ENCODE measurements around the gene RAB44.

Gene RAB44

DNA sequence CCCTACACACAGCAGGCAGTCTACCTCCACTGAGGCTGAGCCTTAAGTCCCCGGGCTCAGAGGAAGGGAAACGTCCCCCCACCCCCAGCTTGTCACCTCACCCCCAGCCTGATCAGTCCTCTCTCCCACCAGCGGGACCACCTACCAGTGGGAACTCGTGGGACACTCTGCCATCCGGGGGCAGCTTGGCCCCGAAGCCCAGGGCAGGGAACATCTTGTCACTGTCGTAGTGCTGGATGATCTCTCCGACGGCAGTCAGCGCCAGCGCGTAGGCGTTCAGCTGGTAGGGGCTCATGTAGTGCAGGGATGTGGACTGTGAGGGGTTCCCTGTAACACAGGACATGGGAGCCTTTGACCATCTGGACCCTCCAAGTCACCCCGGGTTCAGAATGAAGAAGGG is 48.6 kb downstream of the RAB44 start:
- H3K4me3 Mint-ChIP-seq: no peak overlapping the region
- peaks cover 50% of the 10 kb centered on the region for H3K4me1 Mint-ChIP-seq
- H3K36me3 Mint-ChIP-seq: peaks cover 55% of the 10 kb centered on the region
- H3K27me3 Mint-ChIP-seq: no peaks in the 10 kb centered on the region
- peak overlapping the region; percentile 74 for H3K27ac Mint-ChIP-seq
- DNase-seq (ENCODE audit: low spot score in 2 of 2): no peak
- no peaks in the 10 kb centered on the region for H3K9me3 Mint-ChIP-seq
- no peak for ATAC-seq (ENCODE audit: low read depth)

DNA sequence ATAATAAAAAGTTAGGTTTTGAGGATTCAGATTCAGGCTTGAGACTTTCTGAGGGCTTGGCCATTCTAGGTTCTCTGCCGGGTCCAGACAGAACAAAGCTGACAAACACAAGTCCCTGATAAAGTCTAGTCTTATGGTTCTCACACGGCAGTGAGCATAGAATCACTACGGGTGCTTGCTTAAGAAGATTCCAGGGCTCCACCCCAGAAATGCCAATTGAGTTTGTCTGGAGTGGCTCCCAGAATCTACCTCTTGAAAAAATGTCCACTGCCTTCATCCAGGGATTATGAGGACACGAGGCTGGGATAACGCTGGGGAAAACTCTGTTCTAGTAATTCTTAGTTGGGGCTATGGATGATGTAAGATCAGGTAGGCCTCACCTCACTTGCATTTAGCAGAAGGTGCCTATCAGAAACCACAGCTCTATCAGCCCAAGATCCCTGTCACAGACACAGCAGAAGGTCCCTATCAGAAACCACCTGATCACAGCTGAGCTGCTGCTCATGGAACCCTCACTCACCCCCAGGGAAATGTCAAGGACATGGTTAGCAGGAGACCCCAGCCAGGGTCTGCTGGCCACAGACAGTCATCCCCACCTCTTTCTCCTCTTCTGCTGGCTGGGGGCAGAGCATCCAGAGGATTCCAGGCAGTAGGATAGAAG is 52.3 kb downstream of the RAB44 start:
- Mint-ChIP-seq H3K27me3 (no peaks in the 10 kb centered on the region), H3K4me3 (peak overlapping the region; percentile 47), H3K27ac (no peak overlapping the region), H3K36me3 (peaks cover 50% of the 10 kb centered on the region), H3K4me1 (peaks cover 51% of the 10 kb centered on the region), H3K9me3 (no peaks in the 10 kb centered on the region)
- DNase-seq (ENCODE audit: low spot score in 2 of 2) (no peak), ATAC-seq (ENCODE audit: low read depth) (no peak)

- DNase-seq (ENCODE audit: low spot score in 2 of 2) (no peak), ATAC-seq (ENCODE audit: low read depth) (no peak)
- Mint-ChIP-seq H3K4me3 (peak overlapping the region; percentile 54), H3K27me3 (no peaks in the 10 kb centered on the region), H3K27ac (peak overlapping the region; percentile 96), H3K36me3 (peaks cover 53% of the 10 kb centered on the region), H3K9me3 (no peaks in the 10 kb centered on the region), H3K4me1 (peaks cover 55% of the 10 kb centered on the region)
Observed at GRCh38 chr6:36751091-36751490, 53.5 kb downstream of the RAB44 start.

GRCh38 chr6:36751833-36752186 is 54.2 kb downstream of the RAB44 start:
- H3K27ac Mint-ChIP-seq: peak overlapping the region; percentile 96
- H3K4me3 Mint-ChIP-seq: peak overlapping the region; percentile 49
- no peak for ATAC-seq (ENCODE audit: low read depth)
- peaks cover 56% of the 10 kb centered on the region for H3K4me1 Mint-ChIP-seq
- peaks cover 50% of the 10 kb centered on the region for H3K36me3 Mint-ChIP-seq
- no peak for DNase-seq (ENCODE audit: low spot score in 2 of 2)
- H3K9me3 Mint-ChIP-seq: no peaks in the 10 kb centered on the region
- no peaks in the 10 kb centered on the region for H3K27me3 Mint-ChIP-seq

GRCh38 chr6:36752187-36752885 is 54.7 kb downstream of the RAB44 start:
- no peak for DNase-seq (ENCODE audit: low spot score in 2 of 2)
- H3K4me1 Mint-ChIP-seq: peaks cover 53% of the 10 kb centered on the region
- peak overlapping the region; percentile 96 for H3K27ac Mint-ChIP-seq

DNA sequence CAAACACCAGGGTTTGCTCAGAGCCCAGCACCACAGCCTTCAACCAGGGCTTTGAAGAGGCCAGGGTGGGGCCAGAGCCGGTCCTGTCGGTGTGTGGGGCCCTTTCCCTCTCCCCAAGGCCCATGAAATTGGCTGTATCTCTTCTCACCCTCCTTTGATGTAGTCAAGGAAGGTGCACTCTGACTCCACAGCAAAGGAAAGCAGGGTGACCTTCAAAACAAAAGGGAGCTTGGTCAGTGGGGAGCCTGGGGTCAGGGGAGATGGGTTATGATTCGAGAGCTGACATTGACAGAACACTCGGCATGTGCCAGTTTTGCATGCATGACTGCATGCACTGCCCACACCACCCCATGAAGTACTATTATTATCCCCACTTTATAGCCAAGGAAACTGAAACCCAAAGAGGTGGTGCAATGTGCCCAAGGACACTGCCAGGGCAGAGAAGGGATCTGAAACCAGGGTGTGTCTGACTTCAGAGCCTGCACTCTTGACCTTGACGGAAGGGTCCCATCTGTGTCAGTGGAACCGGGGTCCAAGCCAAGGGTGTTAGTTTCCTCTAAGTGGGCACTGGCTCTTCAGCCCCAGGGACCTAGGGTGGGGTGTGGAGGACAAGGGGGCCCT is 55.4 kb downstream of the RAB44 start:
- Mint-ChIP-seq H3K4me3 (peak overlapping the region; percentile 92), H3K36me3 (peaks cover 45% of the 10 kb centered on the region), H3K27me3 (no peaks in the 10 kb centered on the region), H3K4me1 (peaks cover 55% of the 10 kb centered on the region), H3K9me3 (no peaks in the 10 kb centered on the region), H3K27ac (peak overlapping the region; percentile 96)
- ATAC-seq (ENCODE audit: low read depth) (peak; percentile 68), DNase-seq (ENCODE audit: low spot score in 2 of 2) (peak; percentile 54 to 61)

More at GRCh38 chr6:36752187-36752885, 54.7 kb downstream of the RAB44 start:
- H3K27me3 Mint-ChIP-seq: no peaks in the 10 kb centered on the region
- H3K36me3 Mint-ChIP-seq: peaks cover 45% of the 10 kb centered on the region
- ATAC-seq (ENCODE audit: low read depth): no peak
- H3K4me3 Mint-ChIP-seq: peak overlapping the region; percentile 92
- no peaks in the 10 kb centered on the region for H3K9me3 Mint-ChIP-seq

DNA sequence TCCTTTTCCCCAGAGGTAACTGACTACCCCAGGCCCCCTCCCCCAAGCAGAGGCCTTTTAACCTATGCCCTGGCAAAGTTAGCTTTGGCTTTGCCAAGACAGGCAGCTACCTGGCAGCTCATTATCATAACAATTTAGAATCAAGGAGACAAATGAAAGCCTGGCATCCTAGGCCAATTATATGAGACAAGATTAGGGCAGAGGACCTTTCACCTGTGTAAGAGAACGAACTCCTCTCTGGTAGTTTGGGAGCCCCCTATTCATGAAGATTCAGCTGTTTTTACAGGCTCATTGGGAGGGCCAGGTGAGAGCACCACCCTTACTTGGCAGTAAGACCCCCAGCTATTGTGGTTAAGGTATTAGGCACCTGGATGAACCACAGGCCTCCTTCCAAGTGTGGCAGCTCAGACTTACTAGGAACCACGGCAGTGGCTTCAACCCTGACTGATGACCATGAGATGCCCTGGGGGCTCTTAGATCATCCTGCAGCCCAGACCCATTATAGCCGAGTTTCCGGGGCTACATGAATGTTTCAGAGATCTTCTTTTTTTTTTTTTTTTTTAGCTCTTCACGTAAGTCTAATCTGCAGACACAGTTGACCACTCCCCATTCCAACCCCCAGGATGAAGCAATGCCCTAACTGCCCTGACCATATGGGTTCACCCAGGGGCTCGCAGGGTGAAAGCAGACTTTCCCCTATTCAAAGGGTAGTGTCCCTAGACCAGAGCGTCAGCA is 56.2 kb downstream of the RAB44 start:
- Mint-ChIP-seq H3K9me3 (no peaks in the 10 kb centered on the region), H3K36me3 (peaks cover 41% of the 10 kb centered on the region), H3K27me3 (no peaks in the 10 kb centered on the region), H3K27ac (peak overlapping the region; percentile 96), H3K4me1 (peaks cover 57% of the 10 kb centered on the region), H3K4me3 (peak overlapping the region; percentile 92)
- ATAC-seq (ENCODE audit: low read depth) (no peak), DNase-seq (ENCODE audit: low spot score in 2 of 2) (no peak)

DNA sequence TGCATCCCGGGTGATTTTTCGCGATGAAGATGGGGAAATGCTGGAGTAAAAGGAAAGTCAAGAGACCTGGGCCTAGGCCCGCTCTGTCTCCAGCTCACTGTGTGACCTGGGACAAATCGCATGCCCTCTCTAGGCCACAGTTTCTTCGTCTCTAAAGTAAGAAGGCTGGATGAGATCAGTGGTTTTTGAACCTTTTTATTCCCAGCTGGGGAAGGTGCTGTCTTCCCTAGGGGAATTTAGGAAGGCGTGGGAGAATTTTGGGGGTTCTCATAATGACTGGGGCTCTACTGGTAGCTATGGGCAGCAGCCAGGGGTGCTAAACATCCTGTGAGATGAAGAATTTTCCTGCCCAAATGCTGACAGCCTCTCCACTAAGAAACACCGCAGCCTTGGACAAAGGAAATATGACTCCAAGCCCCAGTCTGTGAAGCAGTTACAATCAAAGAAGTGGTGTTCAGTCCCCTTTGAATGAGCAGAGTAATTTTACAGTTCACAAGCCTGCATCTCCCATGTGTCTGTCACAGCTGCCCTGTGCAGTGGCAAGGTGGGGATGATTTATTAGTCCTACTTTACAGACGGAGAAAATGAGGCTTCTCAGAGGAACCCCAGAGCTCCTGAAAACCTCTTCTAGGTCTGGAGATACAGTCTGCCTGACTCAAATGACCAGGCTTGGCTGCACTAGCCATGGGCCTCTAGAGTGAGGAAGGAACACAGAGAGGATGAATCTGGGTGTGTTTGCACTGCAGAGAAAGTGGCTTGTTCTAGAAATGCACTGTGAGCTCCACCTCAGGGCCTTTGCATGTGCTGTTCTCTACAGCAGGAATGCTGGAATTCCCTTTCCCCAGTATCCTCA is 57.2 kb downstream of the RAB44 start:
- no peaks in the 10 kb centered on the region for H3K9me3 Mint-ChIP-seq
- H3K4me3 Mint-ChIP-seq: peak overlapping the region; percentile 92
- H3K4me1 Mint-ChIP-seq: peaks cover 58% of the 10 kb centered on the region
- peaks cover 32% of the 10 kb centered on the region for H3K36me3 Mint-ChIP-seq
- no peak for DNase-seq (ENCODE audit: low spot score in 2 of 2)
- ATAC-seq (ENCODE audit: low read depth): no peak
- H3K27ac Mint-ChIP-seq: peak overlapping the region; percentile 96
- no peaks in the 10 kb centered on the region for H3K27me3 Mint-ChIP-seq

DNA sequence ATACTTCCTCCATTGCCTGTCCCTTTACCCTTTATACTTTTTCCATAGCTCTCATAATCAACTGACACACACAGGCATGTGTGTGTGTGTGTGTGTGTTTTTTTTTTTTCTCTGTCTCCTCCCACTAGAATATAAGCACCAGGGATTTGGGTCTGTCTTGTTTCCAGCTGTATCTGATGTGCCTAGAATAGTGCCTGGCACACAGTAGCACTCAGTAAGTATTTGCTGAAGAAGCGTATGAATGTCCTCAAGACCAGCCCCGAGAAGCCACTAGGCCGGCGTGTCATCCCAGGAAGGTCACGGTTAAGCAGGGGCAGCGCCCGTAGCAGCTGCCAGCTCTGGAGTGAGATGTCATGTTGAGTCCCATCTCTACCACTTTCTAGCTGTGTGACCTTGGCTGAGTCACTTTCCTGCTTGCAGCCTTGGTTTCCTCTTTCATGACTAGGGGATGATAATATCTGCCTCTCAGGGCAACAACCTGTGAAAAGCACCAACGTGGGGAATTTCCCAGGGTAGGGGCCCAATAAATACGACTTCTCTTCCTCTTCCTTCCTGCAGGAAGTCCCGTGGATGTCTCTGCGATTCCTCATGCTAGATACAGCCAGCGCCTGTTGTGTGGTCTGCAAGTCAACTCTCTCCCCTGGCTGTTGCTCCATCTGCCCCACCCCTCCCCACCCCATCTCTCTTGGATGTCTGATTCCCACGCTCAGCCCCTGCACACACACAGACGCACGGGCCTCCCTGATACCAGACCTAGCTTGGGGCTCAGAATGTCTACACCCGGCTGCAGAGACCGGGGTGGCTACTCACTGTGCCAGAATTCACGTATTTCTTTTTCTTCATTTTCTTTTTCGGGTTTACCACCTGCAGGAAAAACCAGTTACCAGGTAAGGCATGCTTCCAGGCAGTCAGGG is 58.1 kb downstream of the RAB44 start:
- Mint-ChIP-seq H3K36me3 (peaks cover 23% of the 10 kb centered on the region), H3K27me3 (no peaks in the 10 kb centered on the region), H3K27ac (peak overlapping the region; percentile 96), H3K4me3 (peak overlapping the region; percentile 92), H3K4me1 (peaks cover 58% of the 10 kb centered on the region), H3K9me3 (no peaks in the 10 kb centered on the region)
- ATAC-seq (ENCODE audit: low read depth): peak; percentile 58
- DNase-seq (ENCODE audit: low spot score in 2 of 2): peak; percentile 57 to 73

GRCh38 chr6:36756786-36757185 is 59.2 kb downstream of the RAB44 start:
- Mint-ChIP-seq H3K9me3 (no peaks in the 10 kb centered on the region), H3K27ac (peak overlapping the region; percentile 96), H3K4me3 (peak overlapping the region; percentile 92), H3K4me1 (peaks cover 53% of the 10 kb centered on the region), H3K36me3 (peaks cover 17% of the 10 kb centered on the region), H3K27me3 (no peaks in the 10 kb centered on the region)
- ATAC-seq (ENCODE audit: low read depth) (no peak), DNase-seq (ENCODE audit: low spot score in 2 of 2) (no peak)

DNA sequence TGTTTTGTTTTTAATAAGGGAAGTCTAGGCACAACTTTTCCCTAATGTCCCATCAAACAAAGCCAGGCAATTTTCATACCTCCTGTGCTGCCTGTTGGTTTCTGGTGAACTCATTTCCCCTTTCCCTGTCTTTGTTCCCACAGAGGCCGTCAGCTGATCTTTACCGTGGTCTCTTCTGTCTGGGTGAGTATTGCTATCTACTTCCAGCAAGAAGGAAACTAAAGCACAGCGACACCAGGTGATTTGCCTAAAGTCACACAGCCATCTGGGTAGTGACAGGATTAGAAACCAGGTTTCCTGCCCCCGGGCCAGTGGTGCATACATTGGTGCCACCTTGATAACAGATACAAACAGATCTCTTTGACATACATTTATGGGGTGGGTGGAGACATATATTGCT is 59.6 kb downstream of the RAB44 start:
- peak overlapping the region; percentile 92 for H3K4me3 Mint-ChIP-seq
- no peaks in the 10 kb centered on the region for H3K27me3 Mint-ChIP-seq
- peak; percentile 26 for ATAC-seq (ENCODE audit: low read depth)
- peaks cover 51% of the 10 kb centered on the region for H3K4me1 Mint-ChIP-seq
- H3K27ac Mint-ChIP-seq: peak overlapping the region; percentile 96
- no peaks in the 10 kb centered on the region for H3K9me3 Mint-ChIP-seq
- DNase-seq (ENCODE audit: low spot score in 2 of 2): peak in 1 of 2 donors; percentile 41
- peaks cover 16% of the 10 kb centered on the region for H3K36me3 Mint-ChIP-seq

DNA sequence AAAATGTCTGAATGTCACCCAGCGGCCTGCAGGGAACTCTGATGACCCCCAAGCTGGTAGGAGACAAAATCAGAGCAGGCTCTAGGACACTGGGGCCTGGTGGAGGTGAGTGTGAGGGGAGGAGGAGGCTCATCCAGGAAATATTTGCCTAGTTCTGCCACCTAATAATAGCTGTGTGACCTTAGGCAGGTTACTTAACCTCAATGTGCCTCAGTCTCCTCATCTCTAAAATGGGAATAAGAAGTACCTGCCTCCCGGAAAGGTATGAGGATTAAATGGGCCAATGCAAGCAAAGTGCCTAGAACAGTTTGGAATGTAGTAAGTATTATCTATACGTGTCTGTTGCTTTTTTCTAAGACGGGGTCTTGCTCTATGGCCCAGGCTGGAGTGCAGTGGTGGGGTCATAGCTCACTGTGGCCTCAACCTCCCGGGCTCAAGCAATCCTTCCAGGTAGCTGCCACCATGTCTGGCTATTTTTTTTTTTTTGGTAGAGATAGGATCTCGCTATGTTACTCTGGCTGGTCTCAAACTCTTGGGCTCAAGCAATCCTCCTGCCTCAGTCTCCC is 60.4 kb downstream of the RAB44 start:
- peak overlapping the region; percentile 92 for H3K4me3 Mint-ChIP-seq
- H3K9me3 Mint-ChIP-seq: no peaks in the 10 kb centered on the region
- DNase-seq (ENCODE audit: low spot score in 2 of 2): no peak
- H3K36me3 Mint-ChIP-seq: peaks cover 13% of the 10 kb centered on the region
- ATAC-seq (ENCODE audit: low read depth): no peak
- peaks cover 44% of the 10 kb centered on the region for H3K4me1 Mint-ChIP-seq
- no peaks in the 10 kb centered on the region for H3K27me3 Mint-ChIP-seq
- peak overlapping the region; percentile 96 for H3K27ac Mint-ChIP-seq
